PC-3 (cell line): Measurements from ENCODE around the gene IL23R. TPM values are rescaled to one million over a fixed set of nuclear protein-coding genes. Genes with fewer than 3 reads are reported as not detected.

ENCODE experiments used
- ATAC-seq: fragments of 200-7000 bp; cut with Tn5 transposase; 2 replicates; pipeline ENCODE4 v1.9.1; 2020; ENCODE audit warnings: mild to moderate bottlenecking, moderate library complexity
- BruUV-seq: library from RNA; stranded (reverse); fragments of 400-500 nt; replicated peaks from 2 replicates; lab custom pipeline; 2021; lab: Mats Ljungman, UMichigan
- CTCF ChIA-PET: fragments of 300-600 bp; sonication (Branson Sonifier 250); formaldehyde crosslinking; loops from one replicate; lab custom pipeline; 2022; ENCODE audit warnings: antibody characterized with exemption; lab: Charles Lee
- POLR2A ChIA-PET: fragments of 300-600 bp; sonication (Branson Sonifier 250); formaldehyde crosslinking; loops from one replicate; lab custom pipeline; 2022; ENCODE audit warnings: antibody characterized with exemption; ENCODE audit not compliant: unreplicated experiment; lab: Charles Lee
- DNase-seq: peaks from one replicate; pipeline ENCODE4 v3.0.0-alpha.2; 2015
- H2AFZ ChIP-seq: fragments of 300-600 bp; sonication (generic); 2 replicates; pipeline ENCODE4 v1.6.0; 2016; ENCODE audit warnings: antibody characterized with exemption, low read length
- H3F3A ChIP-seq: fragments of 300-600 bp; sonication (generic); one replicate; pipeline ENCODE4 v1.6.0; 2017; ENCODE audit warnings: antibody characterized with exemption, low read length, control low read depth, mild to moderate bottlenecking; ENCODE audit not compliant: unreplicated experiment
- H3K27ac ChIP-seq: fragments of 300-600 bp; sonication (generic); 2 replicates; pipeline ENCODE4 v1.5.1; 2016; ENCODE audit warnings: mild to moderate bottlenecking, low read length
- H3K27me3 ChIP-seq: fragments of 300-600 bp; sonication (generic); 2 replicates; pipeline ENCODE4 v1.6.1; 2016; ENCODE audit warnings: low read length, mixed read lengths
- H3K36me3 ChIP-seq: fragments of 300-600 bp; sonication (generic); 2 replicates; pipeline ENCODE4 v1.6.1; 2016; ENCODE audit warnings: low read depth, mixed run types, low read length, mixed read lengths
- H3K4me1 ChIP-seq: fragments of 300-600 bp; sonication (generic); 2 replicates; pipeline ENCODE4 v1.5.1; 2016; ENCODE audit warnings: low read length; ENCODE audit not compliant: insufficient read depth
- H3K4me2 ChIP-seq: fragments of 300-600 bp; sonication (generic); 2 replicates; pipeline ENCODE4 v1.6.0; 2016; ENCODE audit warnings: low read length
- H3K4me3 ChIP-seq: fragments of 300-600 bp; sonication (generic); 2 replicates; pipeline ENCODE4 v1.5.1; 2016; ENCODE audit warnings: mild to moderate bottlenecking, low read length, mixed read lengths
- H3K79me2 ChIP-seq: fragments of 300-600 bp; sonication (generic); 2 replicates; pipeline ENCODE4 v1.6.1; 2017; ENCODE audit warnings: low read length, mixed read lengths
- H3K9ac ChIP-seq: fragments of 300-600 bp; sonication (generic); 2 replicates; pipeline ENCODE4 v1.6.0; 2016; ENCODE audit warnings: mild to moderate bottlenecking, low read length
- H3K9me2 ChIP-seq: fragments of 300-600 bp; sonication (generic); replicated peaks from 2 replicates; pipeline ENCODE4 v1.6.1; 2016; ENCODE audit warnings: mixed run types, low read length, mixed read lengths
- H3K9me3 ChIP-seq: fragments of 300-600 bp; sonication (generic); 2 replicates; pipeline ENCODE4 v1.6.1; 2016; ENCODE audit warnings: low read length, mixed read lengths
- H4K20me1 ChIP-seq: fragments of 300-600 bp; sonication (generic); 2 replicates; pipeline ENCODE4 v1.6.1; 2016; ENCODE audit warnings: low read length, mixed read lengths
- CTCF ChIP-seq: fragments of 300-600 bp; sonication (generic); conservative IDR thresholded peaks from 2 replicates; pipeline ENCODE4 v1.5.1; 2017; ENCODE audit warnings: antibody characterized with exemption, low read depth, mild to moderate bottlenecking, low read length
- EZH2 ChIP-seq: fragments of 300-600 bp; sonication (generic); IDR thresholded peaks from one replicate; pipeline ENCODE4 v1.6.1; 2017; ENCODE audit warnings: antibody characterized with exemption, mild to moderate bottlenecking, low read length; ENCODE audit not compliant: unreplicated experiment
- EZH2phosphoT487 ChIP-seq: fragments of 300-600 bp; sonication (generic); IDR thresholded peaks from 2 replicates; pipeline ENCODE4 v1.6.1; 2018; ENCODE audit warnings: mild to moderate bottlenecking, antibody characterized with exemption, low read length, borderline replicate concordance
- intact Hi-C: fragments of 100-400 bp; cut with micrococcal nuclease; formaldehyde crosslinking; loops from 2 replicates; pipeline ENCODE4 v1.9.0; 2023
- total RNA-seq: library from RNA; depleted of rRNA; stranded (reverse); fragments of >200 nt; gene quantifications from 2 replicates; pipeline ENCODE4 v1.2.3, GENCODE V29; 2014

Gene IL23R
- total RNA-seq, 1 experiment from 2014 or later: not detected

- TF ChIP-seq EZH2 (no peak), CTCF (no peak), EZH2phosphoT487 (no peak)
- intact Hi-C loops: no loop called here
- ATAC-seq: no peak
Observed at GRCh38 chr1:67256291-67257172, 90.3 kb downstream of the IL23R start.

GRCh38 chr1:67257173-67257535 lies 90.9 kb downstream of the IL23R start:
- BruUV-seq: no TSS peak
- Histone ChIP-seq H3K9me2 (no peaks in the 10 kb centered on the region), H3K4me1 (no peaks in the 10 kb centered on the region), H3K4me2 (no peak overlapping the region), H3K79me2 (no peaks in the 10 kb centered on the region), H3K27ac (no peak overlapping the region), H4K20me1 (no peaks in the 10 kb centered on the region), H3K36me3 (no peaks in the 10 kb centered on the region; the same call in 1 of the 2 replicates), H3K27me3 (no peaks in the 10 kb centered on the region), H2AFZ (no peak overlapping the region), H3K9me3 (0 out of 2 replicates have a peak, but pooled peaks cover 4% of the 10 kb centered on the region), H3K4me3 (no peak overlapping the region), H3K9ac (no peak overlapping the region), H3F3A (no peaks in the 10 kb centered on the region)
- ATAC-seq (no peak), DNase-seq (no peak)
- POLR2A ChIA-PET: no interaction called here
- no peak for TF ChIP-seq CTCF
- no peak for TF ChIP-seq EZH2phosphoT487
- TF ChIP-seq EZH2: no peak
- CTCF ChIA-PET: no interaction called here
- intact Hi-C loops: no loop called here

More at GRCh38 chr1:67256291-67257172, 90.3 kb downstream of the IL23R start:
- Histone ChIP-seq H3F3A (no peaks in the 10 kb centered on the region), H3K4me1 (no peaks in the 10 kb centered on the region), H3K9me2 (no peaks in the 10 kb centered on the region), H3K9ac (no peak overlapping the region), H2AFZ (no peak overlapping the region), H3K36me3 (no peaks in the 10 kb centered on the region; the same call in 1 of the 2 replicates), H3K9me3 (0 out of 2 replicates have a peak, but pooled peaks cover 6% of the 10 kb centered on the region), H4K20me1 (no peaks in the 10 kb centered on the region), H3K27ac (no peak overlapping the region), H3K4me2 (no peak overlapping the region), H3K27me3 (no peaks in the 10 kb centered on the region), H3K79me2 (no peaks in the 10 kb centered on the region), H3K4me3 (no peak overlapping the region)
- BruUV-seq: no TSS peak
- ChIA-PET POLR2A (no interaction called here), CTCF (no interaction called here)
- no peak for DNase-seq

GRCh38 chr1:67261680-67262079 lies 95.4 kb downstream of the IL23R start:
- H2AFZ ChIP-seq: no peak overlapping the region
- no peaks in the 10 kb centered on the region for H3K9me3 ChIP-seq
- no peak overlapping the region for H3K9ac ChIP-seq
- H3K4me1 ChIP-seq: no peaks in the 10 kb centered on the region
- ChIA-PET POLR2A (no interaction called here), CTCF (no interaction called here)
- no peaks in the 10 kb centered on the region for H3K9me2 ChIP-seq
- no TSS peak for BruUV-seq
- intact Hi-C loops: no loop called here
- DNase-seq: no peak
- H3K36me3 ChIP-seq: no peaks in the 10 kb centered on the region
- TF ChIP-seq EZH2phosphoT487 (no peak), EZH2 (no peak), CTCF (peak; percentile 48; the same call in 1 of the 2 replicates)
- H4K20me1 ChIP-seq: no peaks in the 10 kb centered on the region
- H3K79me2 ChIP-seq: no peaks in the 10 kb centered on the region
- no peak for ATAC-seq
- no peaks in the 10 kb centered on the region for H3F3A ChIP-seq
- H3K27ac ChIP-seq: no peak overlapping the region
- no peaks in the 10 kb centered on the region for H3K27me3 ChIP-seq
- H3K4me3 ChIP-seq: no peak overlapping the region
- H3K4me2 ChIP-seq: no peak overlapping the region
